GM21528 (cell line): ENCODE measurements around the gene E2F2.
"Not testable (repeated sequence)": the region's sequence is repeated elsewhere in the genome, so short reads cannot be mapped to it uniquely, and the experiment has no call there.

Experiments used
- ATAC-seq: cut with Tn5 transposase; IDR thresholded peaks from one replicate; pipeline ENCODE4 v1.9.1; 2021; ENCODE audit warnings: mild to moderate bottlenecking, moderate library complexity; ENCODE audit not compliant: unreplicated experiment, low FRiP score

The E2F2 gene

GRCh38 chr1:23525558-23526250 lies 5.3 kb downstream of the E2F2 start:
- ATAC-seq = no peak

GRCh38 chr1:23524716-23525401 lies 6.2 kb downstream of the E2F2 start:
- no peak for ATAC-seq

GRCh38 chr1:23524163-23524562 lies 6.9 kb downstream of the E2F2 start:
- no peak for ATAC-seq

GRCh38 chr1:23522244-23522982 lies 8.6 kb downstream of the E2F2 start:
- no peak for ATAC-seq

DNA sequence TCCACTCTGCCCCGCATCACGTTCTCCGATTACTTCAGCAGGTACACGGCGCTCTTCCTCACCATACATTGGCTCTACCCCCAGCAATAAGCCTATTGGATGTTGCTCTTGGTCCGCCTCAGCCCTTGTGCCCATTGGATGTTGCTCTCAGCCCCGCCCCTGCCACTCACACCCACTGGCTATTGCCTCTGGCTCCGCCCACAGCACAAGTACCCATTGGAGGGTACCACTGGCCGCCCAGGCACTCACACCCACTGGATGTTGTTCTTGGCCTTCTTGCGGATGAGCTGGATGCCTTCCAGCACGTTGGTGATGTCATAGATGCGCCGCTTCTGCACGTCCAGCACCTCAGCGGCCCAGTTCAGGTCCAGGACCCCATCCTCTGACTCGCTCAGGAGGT lies 9.4 kb downstream of the E2F2 start:
- no peak for ATAC-seq

GRCh38 chr1:23517581-23517980 lies 13.5 kb downstream of the E2F2 start:
- no peak for ATAC-seq

GRCh38 chr1:23515905-23516304 lies 15.1 kb downstream of the E2F2 start:
- no peak for ATAC-seq

- no peak for ATAC-seq
Observed at GRCh38 chr1:23514111-23514679, 16.8 kb downstream of the E2F2 start.

- ATAC-seq = no peak
Observed at GRCh38 chr1:23509896-23510295, 21.1 kb downstream of the E2F2 start.

- no peak for ATAC-seq
Observed at GRCh38 chr1:23506376-23507107, 24.5 kb downstream of the E2F2 start.

DNA sequence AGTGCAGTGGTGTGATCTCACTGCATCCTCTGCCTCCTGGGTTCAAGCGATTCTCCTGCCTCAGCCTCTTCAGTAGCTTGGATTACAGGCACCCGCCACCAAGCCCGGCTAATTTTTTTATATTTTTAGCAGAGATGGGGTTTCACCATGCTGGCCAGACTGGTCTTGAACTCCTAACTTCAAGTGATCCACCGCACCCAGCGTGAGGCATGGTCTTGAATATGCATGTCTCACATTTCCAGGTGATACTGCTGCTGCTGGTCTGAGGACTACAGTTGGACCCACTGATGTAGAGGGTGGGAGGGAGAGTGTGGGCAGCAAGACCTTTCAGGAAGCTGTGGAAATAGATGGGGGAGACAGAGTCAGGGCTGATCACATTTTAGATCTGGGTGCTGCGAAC lies 25.2 kb downstream of the E2F2 start:
- ATAC-seq = no peak

GRCh38 chr1:23504156-23504555 lies 26.9 kb downstream of the E2F2 start:
- ATAC-seq = not testable (repeated sequence)

- ATAC-seq = no peak
Observed at GRCh38 chr1:23502951-23503350, 28.1 kb downstream of the E2F2 start.

DNA sequence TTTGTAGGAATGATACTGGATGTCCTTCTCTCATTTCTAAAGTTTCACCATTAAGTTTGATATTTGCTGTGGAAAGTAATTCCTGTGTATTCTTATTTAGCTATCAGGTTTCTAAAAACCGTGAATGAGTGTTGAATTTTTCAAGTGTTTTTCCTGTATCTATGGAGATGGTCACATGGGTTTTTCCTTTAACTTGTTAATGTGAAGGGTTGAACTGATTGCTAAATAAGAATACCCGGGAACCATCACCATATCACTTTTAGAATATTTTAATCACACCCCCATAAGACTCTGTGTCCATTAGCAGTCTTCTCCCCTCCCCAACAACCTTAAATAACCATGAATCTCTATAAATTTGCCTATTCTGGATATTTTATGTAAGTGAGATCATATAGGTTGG lies 30.6 kb downstream of the E2F2 start:
- no peak for ATAC-seq

- no peak for ATAC-seq
Observed at GRCh38 chr1:23497777-23498439, 33.1 kb downstream of the E2F2 start.

DNA sequence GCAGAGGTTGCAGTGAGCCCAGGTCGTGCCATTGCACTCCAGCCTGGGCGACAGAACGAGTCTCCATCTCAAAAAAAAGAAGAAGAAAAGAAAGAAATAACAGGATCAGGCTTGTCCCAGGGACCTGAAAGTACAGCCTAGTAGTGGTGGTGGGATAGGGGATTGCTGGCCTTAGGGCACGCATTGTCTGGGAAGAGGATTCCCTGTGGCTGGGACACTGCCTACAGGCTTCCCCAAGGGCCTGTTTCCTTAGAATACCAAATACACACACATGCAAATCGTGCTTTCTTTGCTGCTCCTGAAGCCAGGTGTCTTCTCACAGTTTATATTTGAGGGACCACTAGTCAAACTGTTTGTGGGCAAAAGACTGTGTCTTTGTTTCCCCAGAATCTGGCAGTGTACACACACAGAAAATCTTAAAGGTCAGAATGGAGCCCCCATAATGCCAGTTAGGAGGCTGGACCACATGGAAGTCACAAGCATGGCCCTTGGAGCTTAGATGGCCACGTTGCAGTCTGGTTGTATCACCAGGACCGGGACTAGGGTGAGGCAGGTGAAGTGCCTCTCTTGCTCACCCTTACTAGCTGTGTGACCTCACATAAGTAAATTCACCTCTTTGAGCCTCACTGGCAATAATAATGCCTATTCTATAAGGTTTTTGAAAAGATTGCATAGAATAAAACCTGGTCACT lies 34.4 kb downstream of the E2F2 start:
- no peak for ATAC-seq

DNA sequence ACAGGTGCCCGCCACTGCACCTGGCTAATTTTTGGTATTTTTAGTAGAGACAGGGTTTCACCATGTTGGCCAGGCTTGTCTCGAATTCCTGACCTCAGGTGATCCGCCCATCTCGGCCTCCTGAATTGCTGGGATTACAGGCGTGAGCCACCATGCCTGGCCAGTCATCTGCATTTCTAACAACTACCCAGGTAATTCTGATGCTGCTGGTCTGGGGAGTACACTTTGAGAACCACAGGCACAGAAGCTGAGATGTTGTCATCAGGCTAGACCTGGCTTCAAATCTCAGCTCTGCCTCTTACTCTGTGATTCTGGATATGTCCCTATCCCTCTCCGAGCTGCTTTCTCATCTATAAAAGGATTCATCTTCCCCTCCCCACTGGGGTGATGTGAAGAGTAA lies 36.2 kb downstream of the E2F2 start:
- not testable (repeated sequence) for ATAC-seq

- ATAC-seq = not testable (repeated sequence)
Observed at GRCh38 chr1:23492776-23493175, 38.3 kb downstream of the E2F2 start.

GRCh38 chr1:23492132-23492720 lies 38.8 kb downstream of the E2F2 start:
- no peak for ATAC-seq
